WTC11 (cell line): ENCODE measurements around the gene HAPLN1.

Experiments
- ATF2 ChIP-seq: sonication (generic); formaldehyde crosslinking; IDR thresholded peaks from 2 replicates; pipeline ENCODE4 v1.8.1; 2022; ENCODE audit warnings: low read depth, missing genetic modification reagents, borderline replicate concordance
- ATF3 ChIP-seq: sonication (generic); formaldehyde crosslinking; conservative IDR thresholded peaks from 2 replicates; pipeline ENCODE4 v1.8.1; 2022; ENCODE audit warnings: mild to moderate bottlenecking, missing genetic modification reagents
- CTCF ChIP-seq: fragments of 200-600 bp; IDR thresholded peaks from 2 replicates; pipeline ENCODE4 v1.8.0; 2022; ENCODE audit warnings: antibody characterized with exemption
- E2F1 ChIP-seq: sonication (generic); formaldehyde crosslinking; IDR thresholded peaks from 2 replicates; pipeline ENCODE4 v1.8.0; 2022; ENCODE audit warnings: mild to moderate bottlenecking, missing genetic modification reagents
- HMGXB4 ChIP-seq: sonication (generic); formaldehyde crosslinking; IDR thresholded peaks from 2 replicates; pipeline ENCODE4 v1.8.1; 2023; ENCODE audit warnings: mild to moderate bottlenecking, moderate library complexity, missing genetic modification reagents
- NR3C1 ChIP-seq: sonication (generic); formaldehyde crosslinking; conservative IDR thresholded peaks from 2 replicates; pipeline ENCODE4 v1.8.1; 2023; ENCODE audit warnings: low read depth, mild to moderate bottlenecking, missing genetic modification reagents
- SMAD4 ChIP-seq: sonication (generic); formaldehyde crosslinking; IDR thresholded peaks from 2 replicates; pipeline ENCODE4 v1.8.0; 2022; ENCODE audit warnings: mild to moderate bottlenecking, missing genetic modification reagents
- TEAD4 ChIP-seq: sonication (generic); formaldehyde crosslinking; IDR thresholded peaks from 2 replicates; pipeline ENCODE4 v1.8.0; 2022; ENCODE audit warnings: mild to moderate bottlenecking, missing genetic modification reagents
- ZNF281 ChIP-seq: sonication (generic); formaldehyde crosslinking; IDR thresholded peaks from 2 replicates; pipeline ENCODE4 v1.8.0; 2023; ENCODE audit warnings: mild to moderate bottlenecking, missing genetic modification reagents

GRCh38 chr5:83742089-83742488, 21.4 kb upstream of the HAPLN1 start:
- no peak for TF ChIP-seq ATF3 (CRISPR knock-in tag)
- no peak for TF ChIP-seq SMAD4
- no peak for TF ChIP-seq CTCF
- TF ChIP-seq ATF2 (CRISPR knock-in tag), result no peak
- no peak for TF ChIP-seq ZNF281 (CRISPR knock-in tag)
- no peak for TF ChIP-seq E2F1 (CRISPR knock-in tag)
- TF ChIP-seq TEAD4 (CRISPR knock-in tag), result no peak
- TF ChIP-seq HMGXB4 (CRISPR knock-in tag), result no peak
- no peak for TF ChIP-seq NR3C1 (CRISPR knock-in tag)
